ENCODE measurements around the gene ASB10.

The ASB10 gene

GRCh38 chr7:151175793-151176311, 11.2 kb downstream of the ASB10 start:
- H3K4me2 ChIP-seq (ENCODE audit: low read length) = no peak overlapping the region
- H3K9ac ChIP-seq (ENCODE audit: low read length) = no peak overlapping the region
- no peaks in the 10 kb centered on the region for H3K79me2 ChIP-seq (ENCODE audit: low read length)
- peaks cover 4% of the 10 kb centered on the region; the same call in 1 of the 2 replicates for H4K20me1 ChIP-seq (ENCODE audit: insufficient read depth, low read length)
- no peak overlapping the region for H2AFZ ChIP-seq (ENCODE audit: low read depth, low read length)
- peaks cover 66% of the 10 kb centered on the region for H3K27me3 ChIP-seq (ENCODE audit: low read depth, low read length)
- no peak for TF ChIP-seq CTCF (IDR thresholded peaks at IDR 0.05; ENCODE audit: low read depth, low read length)
- no peak for TF ChIP-seq EZH2phosphoT487 (IDR thresholded peaks at IDR 0.05; ENCODE audit: low read depth)
- no peak overlapping the region for H3K27ac ChIP-seq (ENCODE audit: low read length)
- H3K4me1 ChIP-seq (ENCODE audit: low read length) = peaks cover 7% of the 10 kb centered on the region
- no peak overlapping the region for H3K4me3 ChIP-seq (ENCODE audit: low read length)
- H3K36me3 ChIP-seq (replicated peaks; ENCODE audit: low read depth, low read length) = no peaks in the 10 kb centered on the region
- no peaks in the 10 kb centered on the region for H3K9me3 ChIP-seq (ENCODE audit: insufficient read depth, low read length)

GRCh38 chr7:151175047-151175792, 11.8 kb downstream of the ASB10 start:
- Histone ChIP-seq H3K9ac (ENCODE audit: low read length) (no peak overlapping the region), H3K9me3 (ENCODE audit: insufficient read depth, low read length) (no peaks in the 10 kb centered on the region), H3K36me3 (replicated peaks; ENCODE audit: low read depth, low read length) (no peaks in the 10 kb centered on the region), H2AFZ (ENCODE audit: low read depth, low read length) (no peak overlapping the region), H3K4me3 (ENCODE audit: low read length) (no peak overlapping the region), H3K27me3 (ENCODE audit: low read depth, low read length) (peaks cover 61% of the 10 kb centered on the region), H3K79me2 (ENCODE audit: low read length) (no peaks in the 10 kb centered on the region), H3K4me2 (ENCODE audit: low read length) (no peak overlapping the region), H4K20me1 (ENCODE audit: insufficient read depth, low read length) (peaks cover 4% of the 10 kb centered on the region; the same call in 1 of the 2 replicates), H3K4me1 (ENCODE audit: low read length) (peaks cover 7% of the 10 kb centered on the region), H3K27ac (ENCODE audit: low read length) (no peak overlapping the region)
- no peak for TF ChIP-seq CTCF (IDR thresholded peaks at IDR 0.05; ENCODE audit: low read depth, low read length)
- TF ChIP-seq EZH2phosphoT487 (IDR thresholded peaks at IDR 0.05; ENCODE audit: low read depth) = no peak

- Histone ChIP-seq H3K27ac (ENCODE audit: low read length) (no peak overlapping the region), H3K27me3 (ENCODE audit: low read depth, low read length) (peaks cover 61% of the 10 kb centered on the region), H3K4me1 (ENCODE audit: low read length) (peaks cover 7% of the 10 kb centered on the region), H2AFZ (ENCODE audit: low read depth, low read length) (no peak overlapping the region), H3K36me3 (replicated peaks; ENCODE audit: low read depth, low read length) (no peaks in the 10 kb centered on the region), H4K20me1 (ENCODE audit: insufficient read depth, low read length) (peaks cover 4% of the 10 kb centered on the region; the same call in 1 of the 2 replicates), H3K4me2 (ENCODE audit: low read length) (no peak overlapping the region), H3K9ac (ENCODE audit: low read length) (no peak overlapping the region), H3K79me2 (ENCODE audit: low read length) (no peaks in the 10 kb centered on the region), H3K9me3 (ENCODE audit: insufficient read depth, low read length) (no peaks in the 10 kb centered on the region), H3K4me3 (ENCODE audit: low read length) (no peak overlapping the region)
- TF ChIP-seq EZH2phosphoT487 (IDR thresholded peaks at IDR 0.05; ENCODE audit: low read depth) (no peak), CTCF (IDR thresholded peaks at IDR 0.05; ENCODE audit: low read depth, low read length) (no peak)
Observed at GRCh38 chr7:151174246-151175046, 12.6 kb downstream of the ASB10 start.

All from OCI-LY3 (cell line).